Esophagus muscularis mucosa (tissue), 4 donors: Measurements from ENCODE around the gene GPC5.

Source experiments
- CTCF ChIP-seq, 3 experiments: fragments of 200-600 bp in 2 of 3; fragments of 450-650 bp in 1 of 3; sonication (generic) in 2 of 3; IDR thresholded peaks; one replicate each; pipeline ENCODE4 v1.5.1; 2017 to 2019; ENCODE audit warnings: antibody characterized with exemption in 3 of 3, mild to moderate bottlenecking in 2 of 3, moderate library complexity in 1 of 3
- EP300 ChIP-seq: sonication (generic); formaldehyde crosslinking; IDR thresholded peaks from one replicate; pipeline ENCODE4 v1.6.1; 2017; ENCODE audit warnings: antibody characterized with exemption
- POLR2A ChIP-seq: fragments of 450-650 bp; IDR thresholded peaks from one replicate; pipeline ENCODE4 v1.6.1; 2017; ENCODE audit warnings: antibody characterized with exemption, moderate library complexity, mild to moderate bottlenecking, low read depth
- POLR2AphosphoS5 ChIP-seq, 2 donors: sonication (generic); formaldehyde crosslinking; IDR thresholded peaks; one replicate each; pipeline ENCODE4 v1.6.1; 2017; ENCODE audit warnings: antibody characterized with exemption in 2 of 2

GRCh38 chr13:91539286-91540157 is 141.1 kb downstream of the GPC5 start:
- TF ChIP-seq CTCF (IDR thresholded peaks at IDR 0.05) (no peak), POLR2AphosphoS5 (IDR thresholded peaks at IDR 0.05) (no peak), POLR2A (no peak), EP300 (no peak)
